ENCODE measurements around the gene FLT3.
"Not testable (repeated sequence)": the region's sequence is repeated elsewhere in the genome, so short reads cannot be mapped to it uniquely, and the experiment has no call there.

Gene FLT3

DNA sequence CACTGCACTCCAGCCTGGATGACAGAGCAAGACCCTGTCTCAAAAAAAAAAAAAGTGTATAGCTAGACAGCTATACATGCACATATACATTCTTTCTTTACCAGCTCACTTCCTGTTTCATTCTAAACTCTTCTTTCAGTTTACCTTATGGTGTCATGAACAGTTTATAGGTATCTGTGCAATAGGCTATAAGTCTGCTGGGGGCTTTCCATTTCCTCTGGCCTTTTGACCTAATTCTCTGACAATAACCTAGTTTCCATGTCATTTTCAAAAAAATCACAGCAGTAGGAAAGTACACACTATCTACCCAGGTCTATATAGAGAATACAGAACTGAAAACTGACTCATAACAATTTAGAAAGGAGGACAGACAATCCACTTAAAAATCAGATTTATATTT, 87.5 kb downstream of the FLT3 start:
- TF ChIP-seq, protein P1, sequence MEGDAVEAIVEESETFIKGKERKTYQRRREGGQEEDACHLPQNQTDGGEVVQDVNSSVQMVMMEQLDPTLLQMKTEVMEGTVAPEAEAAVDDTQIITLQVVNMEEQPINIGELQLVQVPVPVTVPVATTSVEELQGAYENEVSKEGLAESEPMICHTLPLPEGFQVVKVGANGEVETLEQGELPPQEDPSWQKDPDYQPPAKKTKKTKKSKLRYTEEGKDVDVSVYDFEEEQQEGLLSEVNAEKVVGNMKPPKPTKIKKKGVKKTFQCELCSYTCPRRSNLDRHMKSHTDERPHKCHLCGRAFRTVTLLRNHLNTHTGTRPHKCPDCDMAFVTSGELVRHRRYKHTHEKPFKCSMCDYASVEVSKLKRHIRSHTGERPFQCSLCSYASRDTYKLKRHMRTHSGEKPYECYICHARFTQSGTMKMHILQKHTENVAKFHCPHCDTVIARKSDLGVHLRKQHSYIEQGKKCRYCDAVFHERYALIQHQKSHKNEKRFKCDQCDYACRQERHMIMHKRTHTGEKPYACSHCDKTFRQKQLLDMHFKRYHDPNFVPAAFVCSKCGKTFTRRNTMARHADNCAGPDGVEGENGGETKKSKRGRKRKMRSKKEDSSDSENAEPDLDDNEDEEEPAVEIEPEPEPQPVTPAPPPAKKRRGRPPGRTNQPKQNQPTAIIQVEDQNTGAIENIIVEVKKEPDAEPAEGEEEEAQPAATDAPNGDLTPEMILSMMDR (conservative IDR thresholded peaks at IDR 0.05) = no peak
- H3K27ac ChIP-seq = no peak overlapping the region

DNA sequence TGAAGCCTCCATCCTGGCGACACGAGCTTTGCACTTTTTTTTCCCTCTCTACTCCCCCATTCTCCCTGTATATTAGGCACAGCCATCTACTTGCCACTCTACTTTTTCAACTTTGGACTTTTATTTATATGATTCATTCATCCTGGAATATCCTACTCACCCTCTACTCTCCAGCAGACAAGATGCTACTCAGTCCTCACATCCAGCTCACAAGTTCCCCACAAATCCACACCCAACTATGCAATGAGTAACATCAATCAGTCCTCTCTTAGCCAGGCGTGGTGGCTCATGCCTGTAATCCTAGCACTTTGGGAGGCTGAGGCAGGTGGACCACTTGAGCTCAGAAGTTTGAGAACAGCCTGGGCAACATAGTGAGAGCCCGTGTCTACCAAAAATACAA, 88.0 kb downstream of the FLT3 start:
- TF ChIP-seq, protein P1 (conservative IDR thresholded peaks at IDR 0.05) = no peak
- no peak overlapping the region for H3K27ac ChIP-seq

DNA sequence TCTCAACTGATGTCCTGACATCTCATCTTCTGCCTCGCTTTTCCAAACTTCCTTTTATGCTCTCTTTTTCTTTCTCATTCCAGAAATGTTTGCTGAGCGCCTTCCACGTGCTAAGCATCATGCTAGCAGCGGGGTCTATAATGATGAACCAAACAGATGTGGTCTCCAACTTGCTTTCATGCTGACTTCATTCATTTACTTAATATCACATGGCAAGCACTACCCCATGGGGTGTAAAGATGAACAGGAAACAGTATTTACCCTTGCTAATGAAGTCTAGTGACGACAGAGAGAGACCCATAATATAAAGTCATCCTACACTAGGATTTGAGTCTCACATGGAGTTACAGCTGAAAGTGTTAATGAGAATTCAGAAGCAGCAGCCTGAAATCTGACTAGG, 90.3 kb downstream of the FLT3 start:
- no peak overlapping the region for H3K27ac ChIP-seq
- TF ChIP-seq, protein P1 (conservative IDR thresholded peaks at IDR 0.05) = no peak

DNA sequence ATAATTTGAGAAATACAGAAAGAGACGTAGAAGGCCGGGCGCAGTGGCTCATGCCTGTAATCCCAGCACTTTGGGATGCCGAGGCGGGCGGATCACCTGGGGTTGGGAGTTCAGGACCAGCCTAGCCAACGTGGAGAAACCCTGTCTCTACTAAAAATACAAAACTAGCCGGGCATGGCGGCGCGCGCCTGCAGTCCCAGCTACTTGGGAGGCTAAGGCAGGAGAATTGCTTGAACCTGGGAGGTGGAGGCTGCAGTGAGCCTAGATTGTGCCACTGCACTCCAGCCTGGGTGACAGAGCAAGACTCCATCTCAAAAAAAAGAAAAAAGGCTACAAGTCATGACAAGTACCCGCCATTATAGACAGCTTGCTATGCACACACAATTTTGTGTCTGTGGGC, 95.4 kb downstream of the FLT3 start:
- H3K27ac ChIP-seq = not testable (repeated sequence)

DNA sequence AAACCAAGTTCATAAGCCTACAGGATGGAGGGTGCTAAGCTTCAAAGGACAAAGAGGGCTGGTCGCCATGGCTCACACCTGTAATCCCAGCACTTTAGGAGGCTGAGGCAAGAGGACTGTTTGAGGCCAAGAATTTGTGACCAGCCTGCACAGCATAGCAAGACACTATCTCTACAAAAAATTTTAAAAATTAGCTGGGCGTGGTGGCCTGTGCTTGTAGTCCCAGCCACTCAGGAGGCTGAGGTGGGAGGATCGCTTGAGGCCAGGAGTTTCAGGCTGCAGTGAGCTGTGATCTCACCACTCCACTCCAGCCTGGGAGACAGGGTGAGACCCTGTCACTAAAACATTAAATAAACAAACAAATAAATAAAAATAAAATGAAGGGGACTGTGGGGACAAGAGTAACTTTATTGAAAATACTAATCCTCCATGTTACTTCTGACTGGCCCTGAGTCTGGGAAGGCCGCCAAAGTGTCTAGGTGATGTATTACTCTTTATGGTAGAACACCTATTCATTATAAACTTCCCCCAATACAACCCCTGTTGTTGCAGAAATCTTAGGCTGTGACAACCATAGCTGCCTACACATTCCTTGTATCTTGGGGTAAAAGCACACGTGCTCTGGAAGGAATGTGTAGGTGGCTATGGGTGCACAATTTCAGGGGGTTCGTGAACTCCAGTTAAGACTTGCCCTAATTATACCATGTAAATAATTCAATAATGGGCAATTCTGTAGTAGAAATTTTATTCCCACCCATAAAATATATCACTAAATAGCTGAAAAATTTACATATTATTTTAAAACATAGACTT, 97.3 kb downstream of the FLT3 start:
- TF ChIP-seq, protein P1 (conservative IDR thresholded peaks at IDR 0.05) = no peak
- H3K27ac ChIP-seq = no peak overlapping the region

DNA sequence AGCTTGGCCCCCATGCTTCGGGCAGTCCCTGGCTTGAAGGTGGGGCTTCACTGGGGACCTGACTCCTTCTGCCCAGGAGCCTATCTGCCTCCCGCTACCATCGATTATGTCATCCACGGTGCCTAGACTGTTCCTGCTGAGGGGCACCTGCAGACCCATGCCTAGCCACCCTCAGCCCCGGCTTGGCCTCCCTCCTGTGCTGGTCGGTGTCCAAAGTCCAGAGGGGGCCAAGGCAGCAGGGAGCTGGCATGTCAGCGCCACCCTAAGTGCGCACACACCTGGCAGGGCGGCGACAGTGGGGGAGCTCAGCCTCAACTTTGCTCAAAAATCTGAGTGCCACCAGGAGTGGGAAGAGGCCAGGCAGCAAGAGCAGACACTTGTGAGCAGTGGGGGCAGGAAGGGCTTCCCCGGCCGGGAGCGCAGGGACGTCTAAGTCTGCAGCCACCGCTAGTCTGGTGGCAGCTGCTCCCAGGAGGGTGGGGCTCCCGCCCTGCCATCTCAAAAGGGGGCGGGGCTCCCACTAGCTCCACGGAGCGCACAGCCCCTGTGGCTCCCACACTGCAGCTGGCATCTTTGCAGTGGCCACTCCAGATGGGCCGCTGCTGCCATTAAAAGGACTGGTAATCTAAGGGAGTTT, 98.4 kb downstream of the FLT3 start:
- H3K27ac ChIP-seq = no peak overlapping the region
- TF ChIP-seq, protein P1 (conservative IDR thresholded peaks at IDR 0.05) = no peak

DNA sequence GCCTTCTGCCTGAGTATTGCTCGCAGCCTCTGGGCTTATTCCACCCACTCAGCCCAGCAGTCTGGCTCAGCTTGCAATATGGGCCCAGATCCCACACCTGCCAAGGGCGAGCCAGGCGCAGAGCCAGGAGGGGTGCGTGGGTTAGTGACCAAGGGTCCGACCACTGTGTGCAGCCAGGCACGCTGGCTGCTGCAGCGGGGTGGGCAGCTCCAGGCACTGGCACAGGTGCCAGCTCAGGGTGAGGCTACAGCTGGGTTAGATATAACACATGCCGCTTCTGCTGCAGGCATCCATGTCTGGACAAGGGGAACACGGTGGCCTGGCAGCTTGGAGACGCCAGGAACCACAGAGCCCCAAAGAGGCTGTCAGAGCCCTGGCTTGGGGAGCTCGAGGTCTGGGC, 99.3 kb downstream of the FLT3 start:
- H3K27ac ChIP-seq = no peak overlapping the region
- TF ChIP-seq, protein P1 (conservative IDR thresholded peaks at IDR 0.05) = no peak

DNA sequence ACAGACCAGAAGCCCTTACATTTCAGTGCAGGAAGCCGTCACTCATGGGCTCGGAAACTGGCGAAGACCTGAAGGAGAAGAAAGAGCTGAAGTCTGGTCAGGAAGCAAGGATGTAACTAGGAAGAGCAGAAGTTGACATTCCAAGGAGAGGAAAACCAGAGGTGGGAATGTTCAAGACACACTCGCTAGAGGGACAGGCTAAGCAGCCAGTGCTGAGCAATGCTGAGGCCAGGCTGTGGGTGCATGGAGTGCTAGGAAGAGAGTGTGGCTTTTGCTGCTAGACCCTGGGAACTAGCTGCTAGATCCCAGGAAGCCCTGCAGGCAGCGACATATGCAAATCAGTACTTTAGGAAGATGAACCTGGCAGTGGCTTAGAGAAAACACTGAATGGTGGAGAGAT, 99.8 kb downstream of the FLT3 start:
- TF ChIP-seq, protein P1 (conservative IDR thresholded peaks at IDR 0.05) = no peak
- H3K27ac ChIP-seq = no peak overlapping the region
